Measurements from ENCODE around the gene DACT2.

The DACT2 gene

DNA sequence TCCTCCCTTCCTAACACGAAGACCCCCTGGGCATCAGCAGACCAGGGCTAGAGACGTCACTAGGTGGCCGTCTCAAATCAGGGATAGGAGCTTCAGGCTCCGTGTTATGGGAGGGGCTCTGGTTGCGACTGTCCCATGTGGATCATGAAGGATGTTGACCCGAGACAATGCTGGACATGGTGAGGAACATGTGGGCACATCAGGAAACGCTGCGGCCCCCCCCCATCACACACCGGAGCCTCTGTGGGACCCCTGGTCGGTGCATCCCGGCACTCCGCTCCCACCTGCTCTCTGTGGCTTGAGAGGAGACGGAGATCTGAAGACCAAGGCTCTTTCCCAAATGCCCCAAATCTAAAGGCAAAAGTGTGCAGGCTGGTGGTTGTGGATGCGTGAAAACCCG is 54.2 kb downstream of the DACT2 start:
- no peak for DNase-seq (ENCODE audit: low read depth, low spot score)

DNA sequence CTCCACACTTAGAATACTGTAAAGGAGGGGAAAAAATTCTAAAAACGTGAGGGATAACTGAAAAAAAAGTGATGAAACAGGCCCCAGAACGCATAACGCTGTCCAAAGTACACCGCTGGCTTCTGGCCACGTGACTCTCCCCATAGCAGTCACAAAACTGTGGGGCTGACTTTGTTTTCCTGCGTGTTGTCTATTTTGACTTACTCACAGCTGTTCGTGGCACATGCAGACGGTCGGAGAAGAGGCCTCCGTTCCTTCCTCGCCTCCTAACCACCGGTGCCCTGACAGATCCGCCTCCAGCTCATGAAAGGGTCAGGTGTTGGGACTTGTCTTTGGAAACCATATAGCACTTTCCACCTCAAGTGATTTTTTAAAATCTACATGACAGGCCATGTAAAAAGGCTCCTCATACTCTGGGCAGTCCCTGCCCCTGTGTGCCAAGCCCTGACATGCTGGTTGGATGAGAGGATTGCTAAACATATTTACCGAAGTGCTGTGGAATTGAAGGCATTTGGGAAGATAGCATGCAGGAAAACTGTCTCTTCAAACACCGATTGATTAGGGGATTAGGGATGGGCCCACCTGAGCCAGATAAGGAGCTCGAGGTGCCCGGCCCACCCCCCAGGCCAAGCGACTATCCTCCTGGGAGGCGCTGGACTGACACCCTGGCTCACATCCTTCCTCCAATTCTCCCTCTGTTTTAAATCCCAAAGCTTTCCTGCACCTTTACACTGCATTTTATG is 54.8 kb downstream of the DACT2 start:
- no peak for DNase-seq (ENCODE audit: low read depth, low spot score)

- DNase-seq (ENCODE audit: low read depth, low spot score) = no peak
These were observed 56.1 kb downstream of the DACT2 start for GRCh38 chr6:168263351-168263905.

- DNase-seq (ENCODE audit: low read depth, low spot score) = no peak
These were observed 58.3 kb downstream of the DACT2 start for GRCh38 chr6:168261234-168261633.

DNA sequence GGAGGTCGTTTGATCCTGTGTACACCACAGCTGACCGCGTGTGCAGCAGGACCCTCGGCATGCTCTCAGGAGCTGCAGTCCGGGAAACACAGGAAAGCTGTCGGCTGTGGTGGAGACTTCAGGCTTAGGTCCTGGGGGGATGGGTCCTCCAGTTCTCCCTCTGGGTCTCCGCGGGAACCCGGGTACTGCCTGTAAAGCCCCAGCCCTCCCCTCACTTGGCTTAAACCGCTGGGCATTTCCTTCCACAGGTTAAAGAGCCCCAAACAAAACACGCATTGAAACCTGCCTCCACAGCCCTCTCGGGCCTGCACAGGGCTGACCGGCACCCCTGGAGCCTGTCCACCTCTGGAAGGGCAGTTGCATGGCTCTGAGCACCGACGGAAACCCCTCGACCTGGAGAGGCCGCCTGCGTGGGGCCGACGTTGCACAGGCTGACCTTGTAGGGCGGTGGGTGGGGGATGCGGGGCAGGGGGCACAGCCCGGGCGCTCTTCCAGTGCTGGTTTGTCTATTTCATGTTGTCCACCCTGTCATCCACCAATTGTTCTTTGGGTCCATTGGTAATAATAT is 59.1 kb downstream of the DACT2 start:
- DNase-seq (ENCODE audit: low read depth, low spot score) = no peak

DNA sequence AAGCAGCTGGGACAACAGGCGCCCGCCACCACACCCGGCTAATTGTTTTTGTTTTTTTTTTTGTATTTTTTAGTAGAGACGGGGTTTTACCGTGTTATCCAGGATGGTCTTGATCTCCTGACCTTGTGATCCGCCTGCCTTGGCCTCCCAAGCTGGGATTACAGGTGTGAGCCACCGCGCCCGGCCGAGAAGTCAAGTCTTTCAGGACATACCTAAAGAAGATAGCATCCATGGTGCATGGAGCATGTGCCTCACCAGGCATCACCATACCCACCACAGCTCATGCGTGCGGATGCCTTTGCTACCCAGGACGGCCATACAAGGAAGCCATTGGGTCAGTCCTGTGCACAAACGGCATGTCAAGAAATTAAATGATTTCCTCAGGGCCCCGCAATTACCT is 60.8 kb downstream of the DACT2 start:
- DNase-seq (ENCODE audit: low read depth, low spot score) = no peak

- no peak for DNase-seq (ENCODE audit: low read depth, low spot score)
These were observed 62.6 kb downstream of the DACT2 start for GRCh38 chr6:168256940-168257339.

Measured in iPS DF 19.7 (cell line).